GM12878 (cell line): ENCODE results near the gene TTYH1. TPM values are rescaled to one million over a fixed set of nuclear protein-coding genes. Genes with fewer than 3 reads are reported as not detected.

Experiments
- ASH2L ChIP-seq: fragments of 300-600, 200-600 bp; sonication (generic); IDR thresholded peaks from 2 replicates; pipeline ENCODE4 v1.6.1; 2017; ENCODE audit warnings: low read depth, mild to moderate bottlenecking, borderline replicate concordance
- BMI1 ChIP-seq: fragments of 450-650 bp; IDR thresholded peaks from 2 replicates; pipeline ENCODE4 v1.6.1; 2016; ENCODE audit warnings: mild to moderate bottlenecking, moderate library complexity, borderline replicate concordance
- BRCA1 ChIP-seq: IDR thresholded peaks from 2 replicates; pipeline ENCODE4 v1.6.1; 2011; ENCODE audit warnings: low read depth, low read length, improper control_type of control experiment
- ETV6 ChIP-seq, 2 experiments: fragments of 450-650 bp in 1 of 2; IDR thresholded peaks in 1 of 2; conservative IDR thresholded peaks in 1 of 2; 2 replicates each; pipeline ENCODE4 v1.6.1; 2014; ENCODE audit warnings: antibody characterized with exemption in 1 of 2, borderline replicate concordance in 1 of 2, low read depth in 1 of 2, mild to moderate bottlenecking in 1 of 2, moderate library complexity in 1 of 2
- EZH2 ChIP-seq: IDR thresholded peaks from 2 replicates; pipeline ENCODE4 v1.6.1; 2012; ENCODE audit warnings: low read depth, mild to moderate bottlenecking, control low read depth, inconsistent platforms, low read length, borderline replicate concordance; ENCODE audit not compliant: control insufficient read depth
- HCFC1 ChIP-seq: fragments of 150-350 bp; IDR thresholded peaks from 2 replicates; pipeline ENCODE4 v1.6.1; 2014; ENCODE audit warnings: low read length
- MEF2A ChIP-seq: IDR thresholded peaks from 2 replicates; pipeline ENCODE4 v1.6.1; 2011; ENCODE audit warnings: low read depth, mild to moderate bottlenecking, low read length, moderate library complexity; ENCODE audit not compliant: insufficient read depth
- MYB ChIP-seq: fragments of 150-350 bp; IDR thresholded peaks from 2 replicates; pipeline ENCODE4 v1.6.1; 2014; ENCODE audit warnings: mild to moderate bottlenecking, low read depth, low read length, borderline replicate concordance
- RB1 ChIP-seq: fragments of 450-650 bp; formaldehyde crosslinking; IDR thresholded peaks from 2 replicates; pipeline ENCODE4 v1.6.1; 2017; ENCODE audit warnings: mild to moderate bottlenecking, borderline replicate concordance
- RELA ChIP-seq: fragments of 450-650 bp; IDR thresholded peaks from 2 replicates; pipeline ENCODE4 v1.8.0; 2014; ENCODE audit warnings: borderline replicate concordance; ENCODE audit not compliant: partially characterized antibody
- STAT3 ChIP-seq: IDR thresholded peaks from 2 replicates; pipeline ENCODE4 v1.6.1; 2011; ENCODE audit warnings: low read depth, low read length, improper control_type of control experiment
- SUZ12 ChIP-seq: fragments of 200-600 bp; sonication (generic); IDR thresholded peaks from one replicate; pipeline ENCODE4 v1.6.1; 2018; ENCODE audit warnings: antibody characterized with exemption, mild to moderate bottlenecking; ENCODE audit not compliant: unreplicated experiment
- TBL1XR1 ChIP-seq: IDR thresholded peaks from 2 replicates; pipeline ENCODE4 v1.6.1; 2012; ENCODE audit warnings: low read depth, low read length, improper control_type of control experiment
- USF2 ChIP-seq: IDR thresholded peaks from 2 replicates; pipeline ENCODE4 v1.6.1; 2011; ENCODE audit warnings: low read depth, low read length, improper control_type of control experiment, borderline replicate concordance
- ZZZ3 ChIP-seq: IDR thresholded peaks from 2 replicates; pipeline ENCODE4 v1.6.1; 2011; ENCODE audit warnings: low read depth; ENCODE audit not compliant: control insufficient read depth, insufficient read length
- polyA plus RNA-seq, 11 experiments: library from polyadenylated mRNA; depleted of rRNA in 4 of 11; unstranded in 6 of 11; stranded (reverse) in 5 of 11; fragments of >200 nt; fragmentation: Nextera tagmentation in 4 of 11; fragmentation: Illumina TruSeq in 1 of 11; extraction: Ambion mirVana in 4 of 11; extraction: Trizol in 1 of 11; gene quantifications; 1 replicate in 1 of 11; 2 replicates in 10 of 11; pipeline versions ENCODE4 v1.2.1 to v1.2.3, GENCODE V29; 2011 to 2016; ENCODE audit warnings: inconsistent platforms in 2 of 11, missing spikeins in 2 of 11, low read depth in 1 of 11
- total RNA-seq, 4 experiments: library from RNA; depleted of rRNA in 3 of 4; stranded (reverse); fragments of >200 nt in 3 of 4; fragmentation: Illumina TruSeq in 1 of 4; extraction: Trizol in 1 of 4; gene quantifications; 2 replicates each; pipeline versions ENCODE4 v1.2.1 to v1.2.3, GENCODE V29; 2013 to 2021
- TF ChIP-seq, protein P1 (sequence below): fragments of 450-650 bp; IDR thresholded peaks from 2 replicates; pipeline ENCODE4 v1.6.1; 2017; ENCODE audit warnings: mild to moderate bottlenecking, moderate library complexity
- TF ChIP-seq, protein P2 (sequence below): fragments of 450-650 bp; IDR thresholded peaks from 2 replicates; pipeline ENCODE4 v1.6.1; 2018; ENCODE audit warnings: borderline replicate concordance, mild to moderate bottlenecking; ENCODE audit not compliant: partially characterized antibody
- TF ChIP-seq, protein P3 (sequence below): fragments of 450-650 bp; IDR thresholded peaks from 2 replicates; pipeline ENCODE4 v1.6.1; 2017; ENCODE audit warnings: antibody characterized with exemption, mild to moderate bottlenecking, moderate library complexity

Gene TTYH1
- total and polyA plus RNA-seq, 10 of the 15 experiments (the other 5 are each of a cell fraction or from before 2014, with no cell fraction given): 0.01 to 0.36 (median 0.09) TPM; not detected in 3

DNA sequence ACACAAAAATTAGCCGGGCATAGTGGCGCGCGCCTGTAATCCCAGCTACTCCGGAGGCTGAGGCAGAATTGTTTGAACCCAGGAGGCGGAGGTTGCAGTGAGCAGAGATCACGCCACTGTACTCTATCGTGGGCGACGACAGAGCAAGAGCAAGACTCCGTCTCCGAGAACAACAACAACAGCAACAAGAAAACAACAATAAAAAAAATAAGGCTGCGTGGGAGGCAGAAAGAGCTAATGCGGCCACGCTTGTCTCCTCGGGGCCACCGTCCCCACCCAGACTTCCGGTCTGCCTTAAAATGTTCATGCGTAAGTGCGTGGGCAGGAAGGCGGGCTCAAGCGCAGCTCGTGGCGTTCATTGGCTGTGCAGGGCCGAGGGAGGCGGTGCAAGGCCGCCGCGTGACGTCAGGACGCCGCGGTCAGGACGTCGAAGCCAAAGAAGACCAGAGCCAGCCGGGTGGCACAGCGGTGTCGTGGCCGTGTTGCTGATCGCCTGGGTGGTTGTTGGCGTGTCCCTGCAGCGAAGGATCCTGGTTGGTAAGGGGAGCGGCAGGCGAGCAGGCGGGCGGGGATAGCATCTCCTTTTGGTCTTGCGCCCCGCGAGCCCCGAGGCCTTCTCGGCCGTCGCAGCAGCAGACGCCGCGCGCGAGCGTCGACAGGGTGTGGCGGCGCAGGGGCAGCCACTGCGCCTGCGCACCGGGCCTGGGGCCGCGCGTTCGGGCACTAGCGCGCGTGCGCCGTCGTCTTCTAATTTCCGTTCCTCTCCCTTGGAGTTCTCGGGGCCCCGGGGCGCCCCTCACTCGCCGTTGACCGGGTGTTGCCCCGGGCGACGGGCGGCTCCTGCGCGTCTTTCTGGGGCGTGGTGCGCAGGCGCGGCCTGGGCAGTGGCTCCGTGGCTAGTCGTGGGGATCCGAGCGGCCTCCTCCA is 33.8 kb downstream of the TTYH1 start, which contains the start of gene LENG8 (continued):
- TF ChIP-seq, protein P1, sequence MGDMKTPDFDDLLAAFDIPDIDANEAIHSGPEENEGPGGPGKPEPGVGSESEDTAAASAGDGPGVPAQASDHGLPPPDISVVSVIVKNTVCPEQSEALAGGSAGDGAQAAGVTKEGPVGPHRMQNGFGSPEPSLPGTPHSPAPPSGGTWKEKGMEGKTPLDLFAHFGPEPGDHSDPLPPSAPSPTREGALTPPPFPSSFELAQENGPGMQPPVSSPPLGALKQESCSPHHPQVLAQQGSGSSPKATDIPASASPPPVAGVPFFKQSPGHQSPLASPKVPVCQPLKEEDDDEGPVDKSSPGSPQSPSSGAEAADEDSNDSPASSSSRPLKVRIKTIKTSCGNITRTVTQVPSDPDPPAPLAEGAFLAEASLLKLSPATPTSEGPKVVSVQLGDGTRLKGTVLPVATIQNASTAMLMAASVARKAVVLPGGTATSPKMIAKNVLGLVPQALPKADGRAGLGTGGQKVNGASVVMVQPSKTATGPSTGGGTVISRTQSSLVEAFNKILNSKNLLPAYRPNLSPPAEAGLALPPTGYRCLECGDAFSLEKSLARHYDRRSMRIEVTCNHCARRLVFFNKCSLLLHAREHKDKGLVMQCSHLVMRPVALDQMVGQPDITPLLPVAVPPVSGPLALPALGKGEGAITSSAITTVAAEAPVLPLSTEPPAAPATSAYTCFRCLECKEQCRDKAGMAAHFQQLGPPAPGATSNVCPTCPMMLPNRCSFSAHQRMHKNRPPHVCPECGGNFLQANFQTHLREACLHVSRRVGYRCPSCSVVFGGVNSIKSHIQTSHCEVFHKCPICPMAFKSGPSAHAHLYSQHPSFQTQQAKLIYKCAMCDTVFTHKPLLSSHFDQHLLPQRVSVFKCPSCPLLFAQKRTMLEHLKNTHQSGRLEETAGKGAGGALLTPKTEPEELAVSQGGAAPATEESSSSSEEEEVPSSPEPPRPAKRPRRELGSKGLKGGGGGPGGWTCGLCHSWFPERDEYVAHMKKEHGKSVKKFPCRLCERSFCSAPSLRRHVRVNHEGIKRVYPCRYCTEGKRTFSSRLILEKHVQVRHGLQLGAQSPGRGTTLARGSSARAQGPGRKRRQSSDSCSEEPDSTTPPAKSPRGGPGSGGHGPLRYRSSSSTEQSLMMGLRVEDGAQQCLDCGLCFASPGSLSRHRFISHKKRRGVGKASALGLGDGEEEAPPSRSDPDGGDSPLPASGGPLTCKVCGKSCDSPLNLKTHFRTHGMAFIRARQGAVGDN: peak; percentile 99
- TF ChIP-seq BMI1 (peak; percentile 22; the same call in 1 of the 2 replicates), ASH2L (no peak), RB1 (peak; percentile 92), ETV6 (conservative IDR thresholded peaks at IDR 0.05 in 1 of 2, IDR thresholded peaks at IDR 0.05 in 1 of 2; ENCODE audit: borderline replicate concordance in 1 of 2, low read depth in 1 of 2) (no peak), MEF2A (no peak), HCFC1 (peak; percentile 62), MYB (no peak), USF2 (no peak), RELA (peak; percentile 72), ZZZ3 (no peak), EZH2 (no peak), SUZ12 (no peak), STAT3 (no peak), TBL1XR1 (no peak), BRCA1 (peak; percentile 5; the same call in 1 of the 2 replicates)
- TF ChIP-seq, protein P2, sequence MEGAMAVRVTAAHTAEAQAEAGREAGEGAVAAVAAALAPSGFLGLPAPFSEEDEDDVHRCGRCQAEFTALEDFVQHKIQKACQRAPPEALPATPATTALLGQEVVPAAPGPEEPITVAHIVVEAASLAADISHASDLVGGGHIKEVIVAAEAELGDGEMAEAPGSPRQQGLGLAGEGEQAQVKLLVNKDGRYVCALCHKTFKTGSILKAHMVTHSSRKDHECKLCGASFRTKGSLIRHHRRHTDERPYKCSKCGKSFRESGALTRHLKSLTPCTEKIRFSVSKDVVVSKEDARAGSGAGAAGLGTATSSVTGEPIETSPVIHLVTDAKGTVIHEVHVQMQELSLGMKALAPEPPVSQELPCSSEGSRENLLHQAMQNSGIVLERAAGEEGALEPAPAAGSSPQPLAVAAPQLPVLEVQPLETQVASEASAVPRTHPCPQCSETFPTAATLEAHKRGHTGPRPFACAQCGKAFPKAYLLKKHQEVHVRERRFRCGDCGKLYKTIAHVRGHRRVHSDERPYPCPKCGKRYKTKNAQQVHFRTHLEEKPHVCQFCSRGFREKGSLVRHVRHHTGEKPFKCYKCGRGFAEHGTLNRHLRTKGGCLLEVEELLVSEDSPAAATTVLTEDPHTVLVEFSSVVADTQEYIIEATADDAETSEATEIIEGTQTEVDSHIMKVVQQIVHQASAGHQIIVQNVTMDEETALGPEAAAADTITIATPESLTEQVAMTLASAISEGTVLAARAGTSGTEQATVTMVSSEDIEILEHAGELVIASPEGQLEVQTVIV: peak; percentile 63
- TF ChIP-seq, protein P3, sequence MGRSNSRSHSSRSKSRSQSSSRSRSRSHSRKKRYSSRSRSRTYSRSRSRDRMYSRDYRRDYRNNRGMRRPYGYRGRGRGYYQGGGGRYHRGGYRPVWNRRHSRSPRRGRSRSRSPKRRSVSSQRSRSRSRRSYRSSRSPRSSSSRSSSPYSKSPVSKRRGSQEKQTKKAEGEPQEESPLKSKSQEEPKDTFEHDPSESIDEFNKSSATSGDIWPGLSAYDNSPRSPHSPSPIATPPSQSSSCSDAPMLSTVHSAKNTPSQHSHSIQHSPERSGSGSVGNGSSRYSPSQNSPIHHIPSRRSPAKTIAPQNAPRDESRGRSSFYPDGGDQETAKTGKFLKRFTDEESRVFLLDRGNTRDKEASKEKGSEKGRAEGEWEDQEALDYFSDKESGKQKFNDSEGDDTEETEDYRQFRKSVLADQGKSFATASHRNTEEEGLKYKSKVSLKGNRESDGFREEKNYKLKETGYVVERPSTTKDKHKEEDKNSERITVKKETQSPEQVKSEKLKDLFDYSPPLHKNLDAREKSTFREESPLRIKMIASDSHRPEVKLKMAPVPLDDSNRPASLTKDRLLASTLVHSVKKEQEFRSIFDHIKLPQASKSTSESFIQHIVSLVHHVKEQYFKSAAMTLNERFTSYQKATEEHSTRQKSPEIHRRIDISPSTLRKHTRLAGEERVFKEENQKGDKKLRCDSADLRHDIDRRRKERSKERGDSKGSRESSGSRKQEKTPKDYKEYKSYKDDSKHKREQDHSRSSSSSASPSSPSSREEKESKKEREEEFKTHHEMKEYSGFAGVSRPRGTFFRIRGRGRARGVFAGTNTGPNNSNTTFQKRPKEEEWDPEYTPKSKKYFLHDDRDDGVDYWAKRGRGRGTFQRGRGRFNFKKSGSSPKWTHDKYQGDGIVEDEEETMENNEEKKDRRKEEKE: no peak
